ENCODE measurements around the gene PHF10.

PHF10 gene

DNA sequence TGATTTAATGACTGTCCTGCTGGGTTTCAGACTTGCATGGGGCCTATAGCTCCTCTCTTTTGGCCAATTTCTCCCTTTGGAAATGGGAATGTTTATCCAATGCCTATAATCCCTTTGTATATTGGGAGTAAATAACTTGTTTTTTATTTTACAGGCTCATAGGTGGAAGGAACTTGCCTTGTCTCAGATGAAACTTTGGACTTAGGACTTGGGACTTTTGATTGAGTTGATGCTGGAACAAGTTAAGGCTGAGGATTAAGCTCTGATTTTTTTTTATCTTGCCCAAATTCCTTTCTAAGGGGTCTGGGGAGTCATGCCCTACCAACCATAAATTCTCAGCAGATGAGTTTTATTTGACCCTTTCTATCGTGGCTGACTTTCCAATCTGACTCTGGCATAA, 46.0 kb downstream of the PHF10 start:
- Mint-ChIP-seq H3K36me3 (ENCODE audit: low read depth) (peaks cover 24% of the 10 kb centered on the region), H3K27ac (no peak overlapping the region), H3K27me3 (ENCODE audit: low read depth) (no peaks in the 10 kb centered on the region), H3K9me3 (peaks cover 7% of the 10 kb centered on the region), H3K4me1 (ENCODE audit: low read depth) (no peaks in the 10 kb centered on the region), H3K4me3 (no peak overlapping the region)
- no peak for DNase-seq (ENCODE audit: low spot score)

DNA sequence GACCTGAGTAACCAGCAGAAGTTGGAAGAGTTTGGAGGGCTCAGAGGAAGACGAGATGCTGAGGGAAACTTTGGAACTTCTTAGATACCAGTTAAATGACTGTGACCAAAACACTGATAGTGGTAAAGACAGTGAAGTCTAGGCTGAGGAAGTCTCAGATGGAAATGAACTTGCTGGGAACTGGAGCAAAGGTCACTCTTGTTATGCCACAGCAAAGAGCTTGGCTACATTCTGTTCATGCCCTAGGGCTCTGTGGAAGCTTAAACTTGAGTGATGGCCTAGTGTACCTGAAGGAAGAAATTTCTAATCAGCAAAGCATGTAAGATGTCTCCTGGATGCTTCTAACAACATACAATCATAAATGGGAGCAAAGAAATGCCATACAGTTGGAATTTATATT, 47.2 kb downstream of the PHF10 start:
- Mint-ChIP-seq H3K9me3 (peaks cover 7% of the 10 kb centered on the region), H3K36me3 (ENCODE audit: low read depth) (peaks cover 17% of the 10 kb centered on the region), H3K4me1 (ENCODE audit: low read depth) (no peaks in the 10 kb centered on the region), H3K4me3 (no peak overlapping the region), H3K27ac (no peak overlapping the region), H3K27me3 (ENCODE audit: low read depth) (no peaks in the 10 kb centered on the region)
- DNase-seq (ENCODE audit: low spot score), result no peak

DNA sequence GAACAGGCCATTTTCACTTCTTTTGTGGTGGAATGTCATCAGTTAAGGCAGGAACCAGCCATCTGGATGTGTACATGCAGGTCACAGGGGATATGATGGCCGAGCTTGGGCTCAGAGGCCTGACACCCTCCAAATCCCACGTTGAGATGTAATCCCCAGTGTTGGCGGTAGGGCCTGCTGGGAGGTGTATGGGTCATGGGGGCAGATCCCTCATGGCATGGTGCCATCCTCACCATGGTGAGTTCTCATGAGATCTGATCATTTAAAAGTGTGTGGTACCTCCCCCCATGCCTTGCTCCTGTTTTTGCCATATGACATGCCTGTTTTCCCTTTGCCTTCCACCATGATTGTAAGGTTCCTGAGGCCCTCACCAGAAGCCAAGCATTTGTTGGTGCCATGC, 49.3 kb downstream of the PHF10 start:
- no peak overlapping the region for H3K27ac Mint-ChIP-seq
- no peaks in the 10 kb centered on the region for H3K9me3 Mint-ChIP-seq
- no peaks in the 10 kb centered on the region for H3K27me3 Mint-ChIP-seq (ENCODE audit: low read depth)
- H3K36me3 Mint-ChIP-seq (ENCODE audit: low read depth), result peaks cover 6% of the 10 kb centered on the region
- no peak for DNase-seq (ENCODE audit: low spot score)
- peaks cover 2% of the 10 kb centered on the region for H3K4me1 Mint-ChIP-seq (ENCODE audit: low read depth)
- no peak overlapping the region for H3K4me3 Mint-ChIP-seq

DNA sequence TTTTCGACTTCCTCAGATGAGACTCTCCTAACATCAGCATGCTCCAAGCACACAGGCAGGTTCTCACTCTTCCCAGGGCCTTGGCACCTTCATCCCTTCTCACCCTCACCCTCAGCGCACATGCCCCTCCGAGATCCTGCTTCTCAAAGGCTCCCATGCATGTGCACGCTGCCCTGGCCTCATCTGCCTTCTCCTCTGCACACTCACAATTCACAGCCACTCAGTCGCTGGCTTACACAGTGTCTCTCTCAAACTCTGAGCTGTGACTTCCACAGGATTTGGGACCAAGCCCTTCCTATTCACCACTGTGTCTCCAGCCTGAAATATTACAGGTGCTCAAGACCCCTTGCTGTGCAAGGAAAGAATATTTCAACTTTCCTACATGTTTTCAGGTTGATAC, 52.7 kb downstream of the PHF10 start:
- H3K4me3 Mint-ChIP-seq, result no peak overlapping the region
- no peaks in the 10 kb centered on the region for H3K9me3 Mint-ChIP-seq
- no peak overlapping the region for H3K27ac Mint-ChIP-seq
- peaks cover 2% of the 10 kb centered on the region for H3K36me3 Mint-ChIP-seq (ENCODE audit: low read depth)
- DNase-seq (ENCODE audit: low spot score), result no peak
- no peaks in the 10 kb centered on the region for H3K27me3 Mint-ChIP-seq (ENCODE audit: low read depth)
- peaks cover 5% of the 10 kb centered on the region for H3K4me1 Mint-ChIP-seq (ENCODE audit: low read depth)

DNA sequence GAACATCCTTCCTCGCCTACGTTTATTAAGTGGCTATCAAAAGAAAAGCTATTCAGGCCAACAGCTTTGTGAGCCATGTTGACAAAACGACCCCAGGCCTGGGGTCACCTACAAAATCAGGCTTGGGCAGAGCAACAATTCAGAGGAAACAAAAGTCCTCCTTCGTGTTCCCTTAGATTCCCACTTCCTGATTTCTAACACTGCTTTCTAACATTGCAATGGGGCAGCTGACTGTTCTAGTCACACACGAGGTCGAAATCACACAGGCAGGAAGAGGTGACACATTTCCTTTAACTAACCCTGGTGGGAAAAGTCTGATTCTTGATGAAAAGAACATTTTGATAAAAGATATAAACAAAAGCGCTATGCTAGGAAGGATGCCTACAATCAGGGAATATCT, 54.4 kb downstream of the PHF10 start:
- Mint-ChIP-seq H3K36me3 (ENCODE audit: low read depth) (no peaks in the 10 kb centered on the region), H3K4me1 (ENCODE audit: low read depth) (peaks cover 5% of the 10 kb centered on the region), H3K4me3 (no peak overlapping the region), H3K27ac (no peak overlapping the region), H3K27me3 (ENCODE audit: low read depth) (no peaks in the 10 kb centered on the region), H3K9me3 (no peaks in the 10 kb centered on the region)
- no peak for DNase-seq (ENCODE audit: low spot score)

DNA sequence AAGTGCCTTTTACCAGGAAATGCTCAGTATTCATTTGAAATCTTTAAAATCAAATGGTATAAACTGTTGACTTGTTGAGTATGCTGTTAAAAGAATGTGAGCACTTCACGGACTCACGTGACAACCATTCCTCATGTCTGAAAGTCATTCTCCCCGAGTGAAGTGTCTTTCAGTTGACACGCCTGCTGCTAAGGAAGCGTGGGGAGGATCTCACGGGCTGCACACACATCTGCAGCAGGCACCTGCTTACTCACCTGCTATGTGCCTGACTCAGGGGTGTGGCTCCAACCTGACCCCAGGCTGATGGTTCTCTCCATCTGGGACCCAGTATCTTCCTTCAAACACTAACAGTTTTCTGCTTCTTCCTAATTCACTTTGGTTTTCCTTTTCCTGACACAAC, 55.2 kb downstream of the PHF10 start:
- Mint-ChIP-seq H3K27me3 (ENCODE audit: low read depth) (no peaks in the 10 kb centered on the region), H3K4me3 (no peak overlapping the region), H3K4me1 (ENCODE audit: low read depth) (peaks cover 5% of the 10 kb centered on the region), H3K9me3 (no peaks in the 10 kb centered on the region), H3K36me3 (ENCODE audit: low read depth) (no peaks in the 10 kb centered on the region), H3K27ac (no peak overlapping the region)
- no peak for DNase-seq (ENCODE audit: low spot score)

DNA sequence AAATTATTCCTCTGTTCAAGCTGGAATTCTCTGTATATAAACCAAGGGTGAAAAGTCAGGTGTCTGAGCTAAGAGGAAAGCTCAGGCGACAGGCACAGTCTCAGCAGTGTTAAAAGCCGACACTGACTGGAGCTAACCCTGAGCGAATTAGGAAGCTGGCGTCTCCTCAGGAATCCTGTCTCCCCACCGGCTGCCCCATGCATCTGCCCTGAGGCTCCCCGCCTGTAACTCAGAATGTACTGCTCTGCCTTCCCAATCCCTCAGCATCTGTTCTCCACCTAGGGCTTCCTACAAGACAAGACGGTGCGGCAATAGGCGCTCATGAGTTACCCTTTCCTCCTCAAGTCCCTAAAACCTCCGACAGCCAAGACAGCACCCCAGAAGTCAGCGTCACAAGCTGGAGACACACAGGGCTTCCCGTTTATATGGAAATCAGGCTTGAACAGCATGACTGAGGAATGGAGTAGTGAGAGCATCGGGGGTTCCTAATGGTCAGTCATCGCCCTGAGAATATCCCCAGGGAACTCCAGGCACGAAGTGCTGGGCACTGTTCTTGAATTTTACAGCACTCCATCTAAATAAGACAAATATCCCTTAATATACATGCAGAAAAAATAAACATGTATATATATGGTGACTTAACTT, 56.0 kb downstream of the PHF10 start:
- Mint-ChIP-seq H3K36me3 (ENCODE audit: low read depth) (no peaks in the 10 kb centered on the region), H3K27me3 (ENCODE audit: low read depth) (no peaks in the 10 kb centered on the region), H3K4me3 (no peak overlapping the region), H3K27ac (no peak overlapping the region), H3K9me3 (no peaks in the 10 kb centered on the region), H3K4me1 (ENCODE audit: low read depth) (peaks cover 5% of the 10 kb centered on the region)
- no peak for DNase-seq (ENCODE audit: low spot score)

DNA sequence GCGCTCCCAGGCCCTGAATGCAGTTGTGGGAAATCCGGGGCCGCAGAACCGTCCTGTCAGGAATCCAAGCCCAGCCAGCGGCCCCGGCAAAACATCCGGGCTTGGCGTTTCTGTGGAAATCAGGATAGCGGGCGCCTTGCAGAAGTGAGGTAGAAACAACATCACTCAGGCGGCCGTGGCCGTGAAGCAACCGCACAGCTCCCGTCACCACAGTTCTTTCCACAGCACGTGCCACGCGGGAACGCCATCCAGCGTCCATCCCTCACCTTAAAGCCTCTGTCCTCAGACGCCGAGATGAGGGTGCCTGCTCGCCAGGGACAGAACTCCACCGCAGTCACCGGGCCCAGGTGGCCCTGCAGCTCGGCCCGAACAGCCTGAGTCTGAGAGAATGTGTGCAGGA, 56.6 kb downstream of the PHF10 start:
- no peak for DNase-seq (ENCODE audit: low spot score)
- peaks cover 2% of the 10 kb centered on the region for H3K36me3 Mint-ChIP-seq (ENCODE audit: low read depth)
- no peaks in the 10 kb centered on the region for H3K9me3 Mint-ChIP-seq
- no peaks in the 10 kb centered on the region for H3K27me3 Mint-ChIP-seq (ENCODE audit: low read depth)
- H3K27ac Mint-ChIP-seq, result no peak overlapping the region
- H3K4me3 Mint-ChIP-seq, result no peak overlapping the region
- peaks cover 5% of the 10 kb centered on the region for H3K4me1 Mint-ChIP-seq (ENCODE audit: low read depth)

DNA sequence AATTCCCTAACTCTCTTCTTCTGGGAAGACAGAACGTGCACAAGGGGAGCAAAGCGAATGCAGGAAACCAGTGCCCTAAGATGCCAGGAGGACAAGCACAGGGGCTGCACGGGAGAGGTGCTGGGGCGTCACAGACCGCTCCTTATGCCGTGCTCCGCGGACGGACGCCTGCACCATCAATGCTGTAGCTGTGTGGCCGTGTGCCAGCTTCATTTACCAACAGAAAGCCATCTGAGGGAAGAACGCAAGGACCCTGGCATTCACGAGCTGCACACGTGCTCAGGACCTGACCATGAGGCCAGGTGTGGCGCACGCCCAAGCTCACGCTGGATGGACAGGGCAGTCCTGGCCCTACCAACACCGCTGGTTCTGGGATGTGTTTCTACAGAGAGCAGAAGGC, 57.9 kb downstream of the PHF10 start:
- no peak for DNase-seq (ENCODE audit: low spot score)
- Mint-ChIP-seq H3K4me3 (no peak overlapping the region), H3K27ac (no peak overlapping the region), H3K4me1 (ENCODE audit: low read depth) (peaks cover 5% of the 10 kb centered on the region), H3K36me3 (ENCODE audit: low read depth) (peaks cover 2% of the 10 kb centered on the region), H3K9me3 (no peaks in the 10 kb centered on the region), H3K27me3 (ENCODE audit: low read depth) (no peaks in the 10 kb centered on the region)

DNA sequence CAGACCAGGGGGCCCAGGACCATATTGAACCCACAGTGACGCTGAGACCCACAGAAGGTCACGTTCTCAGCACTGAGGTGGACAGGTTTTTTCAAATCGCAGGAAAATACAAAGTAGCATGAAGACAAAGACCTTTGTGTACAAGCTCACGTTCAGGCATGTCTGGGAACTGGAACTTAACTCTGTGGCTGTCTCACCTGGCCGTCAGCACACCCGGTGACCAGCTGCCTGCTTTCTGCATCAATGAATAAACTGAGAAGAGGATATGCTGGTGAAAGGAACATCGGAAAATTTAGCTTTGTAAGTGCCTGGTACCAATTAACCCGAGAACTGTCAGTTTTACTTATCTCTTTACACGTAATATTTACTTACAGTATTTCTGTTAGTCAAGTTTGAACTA, 59.0 kb downstream of the PHF10 start:
- no peak for DNase-seq (ENCODE audit: low spot score)
- H3K27ac Mint-ChIP-seq, result no peak overlapping the region
- H3K4me3 Mint-ChIP-seq, result no peak overlapping the region
- H3K4me1 Mint-ChIP-seq (ENCODE audit: low read depth), result peaks cover 3% of the 10 kb centered on the region
- no peaks in the 10 kb centered on the region for H3K27me3 Mint-ChIP-seq (ENCODE audit: low read depth)
- peaks cover 2% of the 10 kb centered on the region for H3K36me3 Mint-ChIP-seq (ENCODE audit: low read depth)
- H3K9me3 Mint-ChIP-seq, result no peaks in the 10 kb centered on the region

DNA sequence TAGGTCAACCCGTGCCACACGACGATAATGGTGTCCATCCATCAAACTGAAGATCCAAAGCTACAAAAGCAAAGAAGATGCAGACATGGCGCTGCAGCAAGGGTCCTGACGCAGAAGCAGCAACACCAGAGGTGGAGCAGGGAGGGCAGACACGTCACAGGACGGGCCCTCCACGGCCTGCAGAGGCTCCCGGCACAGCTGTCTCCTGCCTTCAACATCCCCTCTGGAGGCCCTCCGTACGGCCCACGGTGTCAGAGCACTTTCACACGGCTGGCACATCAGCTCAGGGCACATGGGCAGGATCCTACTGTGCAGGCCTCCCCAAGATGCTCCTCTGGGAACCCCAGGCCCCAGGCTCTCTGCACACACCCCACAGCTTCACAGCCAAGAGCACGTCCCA, 60.1 kb downstream of the PHF10 start:
- Mint-ChIP-seq H3K4me3 (no peak overlapping the region), H3K9me3 (no peaks in the 10 kb centered on the region), H3K4me1 (ENCODE audit: low read depth) (no peaks in the 10 kb centered on the region), H3K27me3 (ENCODE audit: low read depth) (no peaks in the 10 kb centered on the region), H3K27ac (no peak overlapping the region), H3K36me3 (ENCODE audit: low read depth) (peaks cover 2% of the 10 kb centered on the region)
- DNase-seq (ENCODE audit: low spot score), result no peak

DNA sequence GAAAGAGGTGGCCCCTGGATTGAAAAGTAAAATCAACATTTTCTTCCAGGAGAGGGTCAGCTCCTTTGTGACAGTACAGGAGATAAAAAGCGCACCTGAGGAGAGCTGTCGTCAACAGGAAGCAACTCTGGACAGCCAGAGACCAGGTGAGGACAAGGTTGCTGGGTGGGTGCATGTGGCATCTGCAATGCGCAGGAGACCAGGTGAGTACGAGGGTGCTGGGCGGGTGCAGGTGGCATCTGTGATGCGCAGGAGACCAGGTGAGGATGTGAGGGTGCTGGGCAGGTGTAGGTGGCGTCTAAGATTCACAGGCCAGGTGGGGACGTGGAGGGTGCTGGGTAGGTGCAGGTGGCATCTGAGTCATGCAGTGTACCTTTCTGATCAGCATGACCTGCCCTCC, 60.8 kb downstream of the PHF10 start:
- Mint-ChIP-seq H3K27me3 (ENCODE audit: low read depth) (no peaks in the 10 kb centered on the region), H3K27ac (no peak overlapping the region), H3K4me1 (ENCODE audit: low read depth) (no peaks in the 10 kb centered on the region), H3K36me3 (ENCODE audit: low read depth) (peaks cover 2% of the 10 kb centered on the region), H3K9me3 (no peaks in the 10 kb centered on the region), H3K4me3 (no peak overlapping the region)
- DNase-seq (ENCODE audit: low spot score), result no peak

DNA sequence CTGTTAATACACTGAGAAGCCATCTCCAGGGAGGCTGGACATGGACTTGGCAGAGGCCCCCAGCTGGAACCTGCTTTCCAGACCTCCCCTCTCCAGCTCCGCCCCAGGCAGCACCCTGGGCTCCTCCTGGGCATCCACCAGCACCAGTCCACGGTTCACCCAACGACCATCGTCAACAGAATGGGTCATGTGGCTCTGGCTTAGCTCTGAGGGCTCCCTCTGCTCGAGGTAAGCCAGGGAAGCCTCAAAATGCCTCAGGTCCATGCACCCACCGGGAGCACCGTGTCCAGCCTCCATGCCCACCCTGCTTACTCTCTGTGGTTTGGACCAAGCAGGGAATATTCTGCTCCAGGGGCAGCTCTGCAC, 62.9 kb downstream of the PHF10 start:
- no peak for DNase-seq (ENCODE audit: low spot score)
- H3K27ac Mint-ChIP-seq, result no peak overlapping the region
- no peaks in the 10 kb centered on the region for H3K4me1 Mint-ChIP-seq (ENCODE audit: low read depth)
- H3K4me3 Mint-ChIP-seq, result no peak overlapping the region
- H3K27me3 Mint-ChIP-seq (ENCODE audit: low read depth), result no peaks in the 10 kb centered on the region
- peaks cover 5% of the 10 kb centered on the region for H3K36me3 Mint-ChIP-seq (ENCODE audit: low read depth)
- no peaks in the 10 kb centered on the region for H3K9me3 Mint-ChIP-seq

DNA sequence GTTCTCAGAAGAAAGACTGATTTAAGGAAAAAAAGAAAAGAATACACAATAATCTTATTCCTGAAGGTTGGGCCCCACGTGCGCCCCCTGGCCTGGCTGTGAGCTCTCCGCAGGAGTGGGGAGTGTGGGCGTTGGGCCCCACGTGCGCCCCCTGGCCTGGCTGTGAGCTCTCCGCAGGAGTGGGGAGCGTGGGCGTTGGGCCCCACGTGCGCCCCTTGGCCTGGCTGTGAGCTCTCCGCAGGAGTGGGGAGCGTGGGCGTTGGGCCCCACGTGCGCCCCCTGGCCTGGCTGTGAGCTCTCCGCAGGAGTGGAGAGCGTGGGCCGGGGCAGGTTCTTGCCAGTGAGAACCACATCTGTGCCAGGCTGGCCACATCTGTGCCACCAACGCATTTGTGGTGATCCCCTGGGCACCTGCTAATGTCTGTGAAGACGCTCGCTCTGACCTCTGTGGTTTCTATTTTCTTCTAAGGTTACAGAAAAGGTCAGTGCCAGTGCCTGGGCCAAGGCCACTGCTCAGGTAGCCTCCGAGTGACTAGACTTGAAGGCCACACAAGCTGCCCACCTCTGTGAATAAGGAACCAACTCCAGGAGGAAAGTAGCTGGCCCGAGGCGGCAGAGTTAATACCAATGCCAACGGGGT, 63.4 kb downstream of the PHF10 start:
- no peak for DNase-seq (ENCODE audit: low spot score)
- Mint-ChIP-seq H3K27me3 (ENCODE audit: low read depth) (no peaks in the 10 kb centered on the region), H3K36me3 (ENCODE audit: low read depth) (peaks cover 5% of the 10 kb centered on the region), H3K4me1 (ENCODE audit: low read depth) (no peaks in the 10 kb centered on the region), H3K9me3 (no peaks in the 10 kb centered on the region), H3K27ac (no peak overlapping the region), H3K4me3 (no peak overlapping the region)

Data from T-helper 2 cell treated with Interferon-gamma antibody and Interleukin-4, amounts not matched to agents 5 μg/mL and 100 μg/mL, for 36 hours (primary cell).